GM12878 (cell line): ENCODE measurements around the gene ASNSD1.

Source experiments
- BRCA1 ChIP-seq: IDR thresholded peaks from 2 replicates; pipeline ENCODE4 v1.6.1; 2011; ENCODE audit warnings: low read depth, low read length, improper control_type of control experiment
- CHD2 ChIP-seq: IDR thresholded peaks from 2 replicates; pipeline ENCODE4 v1.6.1; 2011; ENCODE audit warnings: low read depth, low read length, improper control_type of control experiment, borderline replicate concordance
- EZH2 ChIP-seq: IDR thresholded peaks from 2 replicates; pipeline ENCODE4 v1.6.1; 2012; ENCODE audit warnings: low read depth, mild to moderate bottlenecking, control low read depth, inconsistent platforms, low read length, borderline replicate concordance; ENCODE audit not compliant: control insufficient read depth
- GATAD2B ChIP-seq: fragments of 450-650 bp; conservative IDR thresholded peaks from 2 replicates; pipeline ENCODE4 v1.6.1; 2017; ENCODE audit warnings: low read depth, mild to moderate bottlenecking, moderate library complexity
- KLF5 ChIP-seq: fragments of 450-650 bp; IDR thresholded peaks from 2 replicates; pipeline ENCODE4 v1.6.1; 2014; ENCODE audit warnings: mild to moderate bottlenecking; ENCODE audit not compliant: partially characterized antibody
- RAD21 ChIP-seq: IDR thresholded peaks from 2 replicates; pipeline ENCODE4 v1.6.1; 2011; ENCODE audit warnings: mild to moderate bottlenecking, low read depth, low read length, moderate library complexity; ENCODE audit not compliant: insufficient read depth
- RFX5 ChIP-seq: IDR thresholded peaks from 2 replicates; pipeline ENCODE4 v1.6.1; 2011; ENCODE audit warnings: low read depth, low read length, improper control_type of control experiment
- TF ChIP-seq, protein P1 (sequence below), 3 experiments: IDR thresholded peaks in 2 of 3; conservative IDR thresholded peaks in 1 of 3; 2 replicates each; pipeline ENCODE4 v1.5.1; 2011; ENCODE audit warnings: low read depth in 3 of 3, low read length in 3 of 3, mild to moderate bottlenecking in 3 of 3, control low read depth in 2 of 3, moderate library complexity in 2 of 3, inconsistent platforms in 1 of 3, mixed read lengths in 1 of 3; ENCODE audit not compliant: control insufficient read depth in 2 of 3, insufficient read depth in 1 of 3; ENCODE audit errors: extremely low read depth in 1 of 3
- TF ChIP-seq, protein P2 (sequence below): IDR thresholded peaks from 2 replicates; pipeline ENCODE4 v1.6.1; 2012; ENCODE audit warnings: low read depth, low read length, improper control_type of control experiment

DNA sequence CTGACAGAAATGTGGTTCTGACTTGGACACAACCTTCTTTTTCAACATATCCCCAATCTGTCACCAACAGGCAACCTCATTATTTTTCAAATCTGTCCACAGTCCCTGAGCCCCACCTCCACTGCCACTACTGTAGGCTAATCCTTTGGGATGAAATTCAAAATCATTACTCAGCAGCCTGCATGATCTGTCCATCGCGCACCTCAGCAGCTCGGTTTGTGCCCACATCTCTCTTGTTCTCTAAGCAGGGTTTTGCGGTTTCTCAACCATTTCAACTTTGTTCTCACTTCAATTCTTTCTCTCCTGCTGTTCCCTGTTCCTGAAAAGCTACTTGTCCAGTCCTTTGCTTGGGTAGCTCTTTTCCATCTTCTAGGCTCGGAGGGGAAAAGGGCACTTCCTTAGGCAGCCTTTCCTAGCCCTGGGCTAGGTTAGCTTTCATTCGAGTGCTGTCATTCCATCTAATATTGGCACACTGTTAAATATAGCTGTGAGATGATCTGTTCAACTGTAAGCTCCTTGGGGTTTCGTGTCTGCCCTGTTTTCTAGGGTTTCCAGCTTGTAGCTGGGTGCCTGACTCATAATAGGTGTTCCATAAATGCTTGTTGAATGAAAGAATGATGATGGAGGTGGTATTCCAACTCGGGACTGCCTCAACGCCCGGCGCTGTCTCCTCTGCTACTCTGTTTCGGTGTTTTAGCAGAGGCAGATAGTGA, 12.6 kb downstream of the ASNSD1 start:
- TF ChIP-seq EZH2 (no peak), RFX5 (no peak), BRCA1 (no peak), GATAD2B (no peak), CHD2 (no peak), RAD21 (no peak), KLF5 (no peak)
- TF ChIP-seq, protein P1, sequence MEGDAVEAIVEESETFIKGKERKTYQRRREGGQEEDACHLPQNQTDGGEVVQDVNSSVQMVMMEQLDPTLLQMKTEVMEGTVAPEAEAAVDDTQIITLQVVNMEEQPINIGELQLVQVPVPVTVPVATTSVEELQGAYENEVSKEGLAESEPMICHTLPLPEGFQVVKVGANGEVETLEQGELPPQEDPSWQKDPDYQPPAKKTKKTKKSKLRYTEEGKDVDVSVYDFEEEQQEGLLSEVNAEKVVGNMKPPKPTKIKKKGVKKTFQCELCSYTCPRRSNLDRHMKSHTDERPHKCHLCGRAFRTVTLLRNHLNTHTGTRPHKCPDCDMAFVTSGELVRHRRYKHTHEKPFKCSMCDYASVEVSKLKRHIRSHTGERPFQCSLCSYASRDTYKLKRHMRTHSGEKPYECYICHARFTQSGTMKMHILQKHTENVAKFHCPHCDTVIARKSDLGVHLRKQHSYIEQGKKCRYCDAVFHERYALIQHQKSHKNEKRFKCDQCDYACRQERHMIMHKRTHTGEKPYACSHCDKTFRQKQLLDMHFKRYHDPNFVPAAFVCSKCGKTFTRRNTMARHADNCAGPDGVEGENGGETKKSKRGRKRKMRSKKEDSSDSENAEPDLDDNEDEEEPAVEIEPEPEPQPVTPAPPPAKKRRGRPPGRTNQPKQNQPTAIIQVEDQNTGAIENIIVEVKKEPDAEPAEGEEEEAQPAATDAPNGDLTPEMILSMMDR (IDR thresholded peaks at IDR 0.05 in 2 of 3, conservative IDR thresholded peaks at IDR 0.05 in 1 of 3; ENCODE audit: control insufficient read depth in 2 of 3, extremely low read depth in 1 of 3, insufficient read depth in 1 of 3, low read depth in 3 of 3, low read length in 3 of 3) = no peak
- TF ChIP-seq, protein P2, sequence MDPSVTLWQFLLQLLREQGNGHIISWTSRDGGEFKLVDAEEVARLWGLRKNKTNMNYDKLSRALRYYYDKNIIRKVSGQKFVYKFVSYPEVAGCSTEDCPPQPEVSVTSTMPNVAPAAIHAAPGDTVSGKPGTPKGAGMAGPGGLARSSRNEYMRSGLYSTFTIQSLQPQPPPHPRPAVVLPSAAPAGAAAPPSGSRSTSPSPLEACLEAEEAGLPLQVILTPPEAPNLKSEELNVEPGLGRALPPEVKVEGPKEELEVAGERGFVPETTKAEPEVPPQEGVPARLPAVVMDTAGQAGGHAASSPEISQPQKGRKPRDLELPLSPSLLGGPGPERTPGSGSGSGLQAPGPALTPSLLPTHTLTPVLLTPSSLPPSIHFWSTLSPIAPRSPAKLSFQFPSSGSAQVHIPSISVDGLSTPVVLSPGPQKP = no peak
